Islet of Langerhans (tissue), 1 donor: ENCODE data around the gene BRD7.

Source experiments
- FAIRE-seq: peaks from one replicate; lab custom pipeline; 2011; peaks lifted over from hg19 to GRCh38; lab: Jason Lieb, UNC

Gene BRD7

DNA sequence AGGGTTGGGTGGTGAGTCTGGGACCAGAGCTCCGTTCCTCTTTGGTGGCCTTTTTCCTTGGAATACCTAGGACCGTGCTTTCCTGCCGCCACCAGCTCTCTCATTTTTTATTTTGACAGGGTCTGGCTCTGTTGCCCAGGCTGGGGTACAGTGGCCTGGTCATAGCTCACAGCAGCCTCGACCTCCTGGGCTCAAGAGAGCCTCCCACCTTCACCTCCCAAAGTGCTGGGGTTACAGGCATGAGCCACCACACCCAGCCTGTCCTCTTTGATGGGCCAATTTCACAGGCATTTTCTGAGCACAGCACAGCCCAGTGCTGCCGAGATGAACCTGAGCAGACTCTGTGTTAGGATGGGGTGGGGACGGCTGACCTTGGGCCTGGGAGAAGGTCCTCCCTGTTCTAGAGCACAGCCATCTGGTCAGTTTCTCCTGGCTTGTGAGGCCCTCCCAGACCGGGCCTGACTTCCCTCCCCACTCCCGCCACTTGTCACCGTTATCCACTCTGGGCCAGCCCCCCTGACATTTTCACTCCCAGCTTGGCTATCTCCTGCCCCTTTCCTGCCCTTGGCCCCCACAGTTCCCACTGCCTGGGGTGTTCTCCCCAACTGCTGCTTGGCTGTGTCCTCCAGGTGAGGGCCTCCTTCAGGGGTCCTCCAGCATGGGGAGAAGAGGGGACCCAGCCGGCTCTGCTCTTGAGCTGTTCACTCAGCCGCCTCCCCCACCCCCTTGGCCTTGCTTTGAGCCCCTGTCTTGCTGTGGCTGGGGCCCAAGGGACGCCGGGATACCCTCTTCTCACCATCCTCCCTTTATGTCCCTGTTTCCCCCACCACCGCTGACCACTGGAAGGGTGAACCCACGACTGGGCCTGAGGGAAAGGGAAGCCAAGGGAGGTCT, 97.4 kb downstream of the BRD7 start:
- FAIRE-seq, result no peak

DNA sequence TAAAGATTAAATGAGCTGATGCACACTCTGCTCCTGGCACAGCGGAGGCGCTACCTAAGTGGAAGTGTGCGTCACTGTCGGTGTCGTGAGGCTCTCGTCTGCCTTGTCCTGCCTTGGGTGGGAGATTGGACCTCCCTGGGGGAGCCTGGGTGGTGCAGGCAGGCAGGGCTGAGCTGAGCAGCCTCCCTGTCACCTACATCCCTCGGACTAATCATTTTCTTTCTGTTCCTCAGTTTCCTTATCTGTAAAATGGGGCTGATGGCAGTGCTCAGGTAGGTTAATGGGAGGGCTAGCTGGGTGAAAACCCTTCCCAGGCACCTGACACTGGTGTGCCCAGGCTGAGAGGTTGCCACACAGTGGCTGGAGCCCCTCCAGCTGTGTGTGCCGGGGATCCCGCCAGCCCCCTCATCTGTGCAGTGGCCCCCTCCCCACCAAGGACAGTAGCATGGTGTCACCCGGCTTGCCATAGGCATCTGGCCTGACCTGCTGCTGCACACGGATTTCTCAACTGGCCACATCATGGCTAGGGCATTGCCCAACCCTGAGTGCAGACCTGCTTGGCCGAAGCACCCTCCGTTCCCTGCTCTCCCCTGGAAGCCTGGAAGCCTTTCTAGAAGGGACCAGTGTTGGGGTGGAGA, 98.2 kb downstream of the BRD7 start:
- no peak for FAIRE-seq

- no peak for FAIRE-seq
Observed at GRCh38 chr16:50269769-50270509, 98.8 kb downstream of the BRD7 start.

DNA sequence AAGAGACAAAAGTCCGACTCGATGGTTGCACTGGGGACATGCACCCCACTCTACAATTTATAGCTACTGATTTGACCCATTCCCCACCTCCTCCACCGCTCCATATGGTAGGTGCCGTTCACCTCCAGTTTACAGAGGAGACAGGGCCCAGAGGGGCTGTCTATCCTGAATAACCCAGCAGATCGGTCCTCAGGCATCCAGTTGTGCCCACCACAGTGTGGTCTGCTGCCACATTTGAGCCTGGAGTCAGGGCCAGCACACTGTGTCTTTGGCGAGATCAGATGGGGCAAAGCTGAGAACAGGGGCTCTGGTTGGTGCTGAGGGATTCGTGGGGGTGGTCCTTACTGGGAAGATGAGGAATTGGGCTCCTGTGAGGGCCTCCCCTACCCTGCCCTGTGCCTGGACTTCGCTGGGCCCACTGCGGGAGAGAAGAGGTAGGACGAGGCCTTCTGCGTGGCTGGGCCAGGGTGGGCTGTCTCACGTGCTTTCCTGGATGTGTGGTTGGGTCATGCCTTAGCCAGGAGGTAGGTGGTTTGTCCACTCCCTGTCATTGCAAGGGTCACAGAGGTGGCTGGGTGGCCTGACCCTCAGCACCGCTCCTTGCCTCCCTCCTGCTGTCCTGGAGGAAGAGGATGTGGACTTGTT, 99.6 kb downstream of the BRD7 start:
- FAIRE-seq, result no peak

GRCh38 chr16:50268352-50268751, 100.4 kb downstream of the BRD7 start:
- FAIRE-seq, result no peak

DNA sequence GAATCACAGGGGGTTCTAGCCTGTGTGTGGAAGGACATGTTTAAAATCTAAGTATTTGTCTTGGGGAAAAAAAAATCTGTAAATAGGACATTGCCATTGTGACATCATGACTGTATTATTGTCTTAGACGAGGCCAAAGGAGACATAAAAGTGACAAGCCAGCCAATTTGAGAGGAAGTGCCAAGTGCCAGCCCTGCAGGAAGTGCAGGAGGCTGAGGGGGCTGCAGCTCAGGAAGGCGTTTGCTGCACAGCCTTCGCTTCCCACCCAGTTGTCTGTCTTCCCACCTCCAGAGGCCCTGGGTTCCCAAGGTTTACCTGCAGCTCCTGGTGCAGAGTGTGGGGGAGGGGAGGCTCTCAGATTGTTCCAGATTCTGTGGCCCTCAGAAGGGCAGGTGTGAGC, 101.1 kb downstream of the BRD7 start:
- FAIRE-seq, result no peak

DNA sequence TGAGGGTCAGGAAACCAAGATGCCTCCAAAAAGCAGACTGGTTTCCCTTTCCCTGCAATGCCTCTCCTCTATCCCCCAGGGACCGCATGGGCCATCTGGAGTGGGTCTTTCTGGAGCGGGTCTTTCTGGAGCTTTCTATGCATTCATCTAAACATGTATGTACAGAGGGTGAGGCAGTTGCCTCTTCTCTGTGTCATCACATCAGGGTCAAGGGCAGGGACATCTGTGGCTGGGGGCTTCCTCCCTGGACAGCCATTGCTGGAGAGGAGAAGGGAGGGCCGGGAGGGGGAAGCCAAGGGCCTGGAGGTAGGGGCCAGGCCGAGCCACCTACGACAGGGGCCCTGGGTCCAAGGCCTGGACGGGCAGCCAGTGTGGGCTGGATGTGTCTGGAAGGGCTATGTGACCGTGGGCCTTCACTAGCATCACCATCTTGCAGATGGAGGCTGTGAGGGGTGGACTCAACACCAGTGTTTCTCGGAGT, 101.6 kb downstream of the BRD7 start:
- FAIRE-seq, result no peak

DNA sequence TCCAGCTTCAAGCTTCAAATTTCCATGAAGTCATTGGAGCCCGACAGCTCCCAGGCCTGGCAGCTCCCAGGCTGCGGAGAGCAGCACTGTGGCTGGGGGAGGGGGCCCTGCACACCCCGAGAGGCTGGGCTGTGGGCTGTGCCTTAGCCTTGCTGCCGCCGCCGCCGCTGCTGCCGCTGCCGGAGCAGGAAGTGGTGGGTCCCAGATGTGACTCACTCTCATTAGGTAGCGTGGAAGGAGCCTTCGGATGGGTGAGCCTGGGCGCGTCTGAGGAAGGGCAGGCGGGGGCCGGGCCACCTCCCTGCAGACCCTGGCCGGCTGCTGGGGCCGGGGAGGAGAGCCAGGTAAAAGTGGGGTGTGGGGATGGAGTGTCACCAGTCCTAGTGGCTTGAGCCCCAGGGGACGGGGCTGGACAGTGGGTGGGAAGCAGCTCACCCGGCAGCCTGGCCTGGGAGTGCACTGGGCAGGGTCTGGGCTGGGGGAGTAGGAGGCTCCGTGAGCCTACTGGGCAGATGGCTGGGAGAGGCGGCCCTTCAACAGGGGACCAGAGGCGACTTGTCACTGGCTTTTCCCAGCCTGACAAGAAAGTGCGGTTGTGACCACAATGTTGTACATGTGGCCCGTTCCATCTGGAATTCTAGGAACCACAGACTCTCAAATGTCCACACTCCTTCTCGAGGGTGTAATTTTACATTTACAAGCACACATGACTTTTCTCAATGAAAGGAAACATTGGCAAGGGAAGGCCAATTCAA, 102.3 kb downstream of the BRD7 start, which contains the start of gene ADCY7:
ADCY7 (plus strand) TSS at position 215 of the 755 bp plus-strand sequence. CDS start 21,629 bp downstream, outside the sequence.
- FAIRE-seq, result no peak
